SK-N-SH treated with all-trans-retinoic acid at 6 μM for 48 hours (cell line): ENCODE data around the gene OBSL1.

Experiments used
- CSDC2 ChIP-seq: fragments of 250-450 bp; sonication (Bioruptor Pico); IDR thresholded peaks from 2 replicates; pipeline ENCODE4 v1.5.0; 2020; ENCODE audit warnings: mild to moderate bottlenecking, moderate library complexity
- TCF4 ChIP-seq: fragments of 250-450 bp; sonication (Bioruptor Pico); IDR thresholded peaks from 2 replicates; pipeline ENCODE4 v1.8.0; 2021; ENCODE audit warnings: mild to moderate bottlenecking, moderate library complexity, borderline replicate concordance
- ZFP3 ChIP-seq: fragments of 250-450 bp; sonication (Bioruptor Pico); IDR thresholded peaks from 2 replicates; pipeline ENCODE4 v1.5.0; 2020; ENCODE audit warnings: mild to moderate bottlenecking, moderate library complexity
- ZFP30 ChIP-seq: fragments of 450-650 bp; formaldehyde crosslinking; IDR thresholded peaks from 2 replicates; pipeline ENCODE4 v1.5.0; 2022; ENCODE audit warnings: mild to moderate bottlenecking, moderate library complexity
- TF ChIP-seq, protein P1 (sequence below): fragments of 250-450 bp; sonication (Bioruptor Pico); IDR thresholded peaks from 2 replicates; pipeline ENCODE4 v1.5.1; 2020; ENCODE audit warnings: low read depth, mild to moderate bottlenecking, moderate library complexity

DNA sequence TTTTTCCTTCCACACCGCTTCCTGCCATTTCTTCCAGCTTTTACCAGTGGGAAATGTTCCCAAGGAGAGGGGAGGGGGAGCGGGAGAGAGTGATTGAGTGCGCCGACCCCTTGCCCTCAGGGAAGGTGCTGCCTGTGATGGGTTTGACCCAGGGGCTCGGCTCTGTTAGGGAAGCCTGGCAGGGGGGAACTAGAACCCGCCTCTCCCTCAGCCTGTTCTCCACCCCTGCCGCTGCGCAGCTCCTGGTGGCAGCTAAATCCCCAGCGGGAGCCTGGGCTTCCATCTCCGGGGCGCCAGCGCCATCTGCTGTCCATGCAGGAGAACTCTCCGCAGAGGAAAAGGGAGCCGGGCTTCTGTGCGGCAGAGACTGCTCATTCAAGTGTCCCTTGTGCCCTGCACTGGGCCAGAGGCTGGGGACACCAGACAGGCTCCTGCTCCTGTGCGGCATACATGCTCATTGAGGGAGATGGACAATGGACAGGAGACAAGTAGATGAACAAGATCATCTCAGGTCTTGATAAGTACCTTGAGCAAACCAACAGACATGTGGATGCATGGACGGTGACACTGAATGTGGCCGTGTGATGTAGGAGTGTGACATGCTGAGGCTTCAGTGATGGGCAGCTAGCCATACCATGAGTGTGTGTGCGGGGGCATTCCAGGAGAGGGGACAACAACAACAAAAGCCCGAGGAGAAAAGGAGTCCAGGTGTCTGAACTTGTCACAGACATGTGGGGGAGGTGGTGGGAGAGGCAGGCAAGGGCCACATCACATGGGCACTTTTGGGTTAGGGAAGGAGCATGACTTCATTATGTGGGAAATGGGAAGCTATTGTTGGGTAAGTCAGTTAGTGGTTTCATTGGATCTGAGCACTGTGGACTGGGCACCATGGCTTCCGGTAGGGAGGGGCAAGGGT is 41.0 kb downstream of the OBSL1 start:
- TF ChIP-seq ZFP30 (no peak), TCF4 (no peak), CSDC2 (CRISPR knock-in tag) (no peak), ZFP3 (CRISPR knock-in tag) (no peak)
- TF ChIP-seq, protein P1, sequence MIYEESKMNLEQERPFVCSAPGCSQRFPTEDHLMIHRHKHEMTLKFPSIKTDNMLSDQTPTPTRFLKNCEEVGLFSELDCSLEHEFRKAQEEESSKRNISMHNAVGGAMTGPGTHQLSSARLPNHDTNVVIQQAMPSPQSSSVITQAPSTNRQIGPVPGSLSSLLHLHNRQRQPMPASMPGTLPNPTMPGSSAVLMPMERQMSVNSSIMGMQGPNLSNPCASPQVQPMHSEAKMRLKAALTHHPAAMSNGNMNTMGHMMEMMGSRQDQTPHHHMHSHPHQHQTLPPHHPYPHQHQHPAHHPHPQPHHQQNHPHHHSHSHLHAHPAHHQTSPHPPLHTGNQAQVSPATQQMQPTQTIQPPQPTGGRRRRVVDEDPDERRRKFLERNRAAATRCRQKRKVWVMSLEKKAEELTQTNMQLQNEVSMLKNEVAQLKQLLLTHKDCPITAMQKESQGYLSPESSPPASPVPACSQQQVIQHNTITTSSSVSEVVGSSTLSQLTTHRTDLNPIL (CRISPR knock-in tag): no peak
